ENCODE results near the gene C11orf52. TPM values are rescaled to one million over a fixed set of nuclear protein-coding genes. Genes with fewer than 3 reads are reported as not detected.

Gene C11orf52
- total RNA-seq, 1 donor from 2014 or later = 1.7 TPM

- DNase-seq (peak; percentile 57), ATAC-seq (ENCODE audit: poor library complexity) (peak; percentile 19)
- intact Hi-C loops (cut with DNase I) = no loop called here
These were observed 7.8 kb upstream of the C11orf52 start for GRCh38 chr11:111910676-111911562.

- intact Hi-C loops (cut with DNase I) = no loop called here
- DNase-seq (peak; percentile 92), ATAC-seq (ENCODE audit: poor library complexity) (peak; percentile 72)
These were observed 6.9 kb upstream of the C11orf52 start, which contains the start of gene CRYAB for GRCh38 chr11:111911563-111912401. TSS of gene CRYAB (minus strand) at chr11:111911770. CDS start at chr11:111911724, 46 bp downstream.

DNA sequence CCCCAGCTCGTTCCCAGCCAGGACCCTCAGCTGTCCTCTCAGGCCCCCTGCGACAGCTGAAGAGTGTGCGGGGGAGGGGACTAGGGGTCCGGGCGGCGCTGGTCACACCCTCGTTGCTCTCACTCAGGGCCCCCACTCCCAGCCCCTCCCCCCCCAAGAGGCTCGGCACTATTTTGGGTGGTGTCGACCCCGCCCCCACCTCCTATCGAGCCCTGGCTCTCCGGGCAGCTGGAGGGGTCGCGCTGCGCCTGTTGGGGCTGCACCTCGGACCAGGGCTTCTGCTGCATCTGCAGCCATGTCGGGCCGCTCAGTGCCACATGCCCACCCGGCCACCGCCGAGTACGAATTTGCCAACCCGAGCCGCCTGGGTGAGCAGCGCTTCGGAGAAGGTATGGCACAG is 6.2 kb upstream of the C11orf52 start, which contains the start of gene HSPB2:
Gene HSPB2 (plus strand): TSS at position 200 of the 400 bp plus-strand sequence. CDS start 96 bp downstream, at position 296.
- ATAC-seq (ENCODE audit: poor library complexity) (peak; percentile 19), DNase-seq (peak; percentile 64)
- intact Hi-C loops (cut with DNase I) = no loop called here

- intact Hi-C loops (cut with DNase I) = no loop called here
- DNase-seq (peak; percentile 52), ATAC-seq (ENCODE audit: poor library complexity) (peak; percentile 28)
These were observed 5.5 kb upstream of the C11orf52 start for GRCh38 chr11:111913031-111913861.

- ATAC-seq (ENCODE audit: poor library complexity) (peak; percentile 13), DNase-seq (peak; percentile 62)
- intact Hi-C loops (cut with DNase I) = no loop called here
These were observed 4.7 kb upstream of the C11orf52 start for GRCh38 chr11:111913997-111914396.

GRCh38 chr11:111916768-111917167 is 1.9 kb upstream of the C11orf52 start:
- intact Hi-C loops (cut with DNase I) = no loop called here
- no peak for ATAC-seq (ENCODE audit: poor library complexity)
- no peak for DNase-seq

GRCh38 chr11:111917312-111917711 is 1.4 kb upstream of the C11orf52 start:
- no peak for ATAC-seq (ENCODE audit: poor library complexity)
- DNase-seq = no peak
- intact Hi-C loops (cut with DNase I) = no loop called here

DNA sequence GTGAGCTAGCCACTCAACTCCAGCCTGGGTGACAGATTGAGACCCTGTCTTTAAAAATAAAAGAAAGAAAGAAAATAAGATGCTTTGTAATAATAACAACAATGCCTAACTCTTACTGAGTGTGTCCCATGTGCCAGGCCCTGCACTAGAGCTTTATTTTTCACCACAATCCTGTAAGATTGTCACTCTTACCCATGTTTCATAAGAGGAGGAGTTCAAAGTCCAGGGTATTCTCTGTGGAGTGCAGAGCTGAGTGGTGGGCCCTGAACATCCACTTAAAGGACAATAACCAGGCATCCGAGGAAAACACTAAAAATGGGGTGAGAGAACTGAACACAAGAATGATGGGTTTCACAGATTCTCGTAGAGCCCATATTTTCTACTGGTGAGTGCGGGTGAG is 925 bp upstream of the C11orf52 start:
- ATAC-seq (ENCODE audit: poor library complexity) = no peak

DNA sequence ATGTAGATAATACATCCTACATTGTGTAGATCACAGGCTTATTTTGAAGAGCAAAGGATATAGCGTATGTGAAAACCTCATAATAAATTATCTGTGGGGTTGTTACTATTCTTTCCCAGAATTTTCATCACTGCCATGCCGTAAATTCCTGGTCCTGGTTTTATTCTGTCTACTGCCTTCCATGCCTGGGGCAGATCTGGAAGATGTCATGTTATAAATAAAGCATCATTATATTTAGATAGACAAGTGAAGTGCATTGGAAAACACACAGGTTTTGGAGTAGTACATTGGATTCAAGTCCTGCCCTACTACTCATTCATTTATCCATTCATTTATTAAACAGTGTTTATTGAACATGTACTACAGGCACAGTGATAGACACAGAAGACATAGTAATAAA is 2.2 kb downstream of the C11orf52 start:
- DNase-seq = no peak
- ATAC-seq (ENCODE audit: poor library complexity) = no peak
- intact Hi-C loops (cut with DNase I) = no loop called here

More for the DNA sequence above, 925 bp upstream of the C11orf52 start:
- no peak for DNase-seq
- intact Hi-C loops (cut with DNase I) = no loop called here

DNA sequence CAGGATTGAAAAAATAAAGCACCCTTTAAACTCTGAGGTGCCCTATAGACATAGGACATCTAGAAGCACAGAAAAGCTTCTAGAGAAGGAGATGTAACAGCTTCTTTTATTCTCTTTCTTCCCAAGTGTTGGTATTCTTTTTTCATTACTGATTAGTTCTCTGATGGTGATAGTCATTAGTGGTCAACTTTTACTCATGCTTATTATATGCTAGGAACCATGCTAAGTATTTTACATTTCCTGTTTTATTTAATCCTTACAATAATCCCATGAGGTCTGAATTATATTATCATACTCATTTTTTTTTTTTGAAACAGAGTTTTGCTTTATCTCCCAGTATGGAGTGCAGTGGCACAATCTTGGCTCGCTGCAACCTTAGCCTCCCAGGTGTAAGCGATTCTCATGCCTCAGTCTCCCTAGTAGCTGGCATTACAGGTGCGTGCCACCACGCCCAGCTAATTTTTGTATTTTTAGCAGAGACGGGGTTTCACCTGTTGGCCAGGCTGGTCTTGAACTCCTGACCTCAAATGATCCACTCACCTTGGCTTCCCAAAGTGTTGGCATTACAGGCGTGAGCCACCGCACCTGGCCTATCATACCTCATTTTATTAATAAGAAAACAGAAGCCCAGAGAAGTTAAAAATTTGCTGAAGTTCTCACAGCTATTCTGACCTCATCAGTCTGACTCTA is 3.0 kb downstream of the C11orf52 start:
- intact Hi-C loops (cut with DNase I) = no loop called here
- DNase-seq (no peak), ATAC-seq (ENCODE audit: poor library complexity) (no peak)

- ATAC-seq (ENCODE audit: poor library complexity) = peak; percentile 55
These were observed 4.1 kb downstream of the C11orf52 start for GRCh38 chr11:111922803-111923202.

GRCh38 chr11:111923351-111923788 is 4.7 kb downstream of the C11orf52 start:
- DNase-seq = no peak
- intact Hi-C loops (cut with DNase I) = no loop called here

More at GRCh38 chr11:111922803-111923202, 4.1 kb downstream of the C11orf52 start:
- DNase-seq = no peak
- intact Hi-C loops (cut with DNase I) = no loop called here

GRCh38 chr11:111923951-111924350 is 5.2 kb downstream of the C11orf52 start:
- DNase-seq = no peak
- intact Hi-C loops (cut with DNase I) = no loop called here
- no peak for ATAC-seq (ENCODE audit: poor library complexity)

More at GRCh38 chr11:111923351-111923788, 4.7 kb downstream of the C11orf52 start:
- peak; percentile 4 for ATAC-seq (ENCODE audit: poor library complexity)

GRCh38 chr11:111925953-111926352 is 7.2 kb downstream of the C11orf52 start:
- intact Hi-C loops (cut with DNase I) = loop anchor here (5.0 kb wide), 1 partner anchor 49 kb away; the partner anchor contains the start of genes CFAP68 and FDXACB1
- DNase-seq (no peak), ATAC-seq (ENCODE audit: poor library complexity) (no peak)

- DNase-seq (peak; percentile 98), ATAC-seq (ENCODE audit: poor library complexity) (peak; percentile 94)
- intact Hi-C loops (cut with DNase I) = loop anchor here (5.0 kb wide), 1 partner anchor 49 kb away; the partner anchor contains the start of genes CFAP68 and FDXACB1
These were observed 8.0 kb downstream of the C11orf52 start for GRCh38 chr11:111926505-111927391.

GRCh38 chr11:111930472-111930871 is 11.8 kb downstream of the C11orf52 start:
- intact Hi-C loops (cut with DNase I) = loop anchor here (5.0 kb wide), 1 partner anchor 47 kb away; no protein-coding TSS in a partner anchor
- DNase-seq (no peak), ATAC-seq (ENCODE audit: poor library complexity) (no peak)

GRCh38 chr11:111932611-111932950 is 13.9 kb downstream of the C11orf52 start:
- ATAC-seq (ENCODE audit: poor library complexity) = no peak
- intact Hi-C loops (cut with DNase I) = loop anchor here (5.0 kb wide), 1 partner anchor 45 kb away; no protein-coding TSS in a partner anchor

More at GRCh38 chr11:111932611-111932950, 13.9 kb downstream of the C11orf52 start:
- no peak for DNase-seq
